ENCODE results near the gene MED17. TPM values are rescaled to one million over a fixed set of nuclear protein-coding genes. Genes with fewer than 3 reads are reported as not detected.

The MED17 gene
- polyA plus RNA-seq, 1 of the 3 experiments (the other 2 are of a cell fraction) = 19.3 TPM

DNA sequence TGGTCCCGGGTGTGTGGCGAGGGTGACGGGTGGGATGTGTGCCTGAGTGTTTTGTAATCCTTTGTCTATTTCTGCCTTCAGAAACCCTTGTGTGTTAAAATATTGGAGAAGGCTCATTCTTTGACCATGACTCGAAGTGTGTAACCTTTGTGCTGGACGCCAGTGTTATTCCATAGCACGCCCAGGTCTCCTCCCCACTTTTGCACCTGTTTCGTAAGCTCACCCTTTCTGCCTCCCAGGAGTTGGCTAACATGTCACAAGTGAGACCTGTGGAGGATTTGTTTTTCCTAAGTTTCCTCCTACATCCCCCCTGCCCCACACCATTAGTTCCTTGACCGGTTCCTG, 42.2 kb upstream of the MED17 start (continued):
- TF ChIP-seq, protein P1, sequence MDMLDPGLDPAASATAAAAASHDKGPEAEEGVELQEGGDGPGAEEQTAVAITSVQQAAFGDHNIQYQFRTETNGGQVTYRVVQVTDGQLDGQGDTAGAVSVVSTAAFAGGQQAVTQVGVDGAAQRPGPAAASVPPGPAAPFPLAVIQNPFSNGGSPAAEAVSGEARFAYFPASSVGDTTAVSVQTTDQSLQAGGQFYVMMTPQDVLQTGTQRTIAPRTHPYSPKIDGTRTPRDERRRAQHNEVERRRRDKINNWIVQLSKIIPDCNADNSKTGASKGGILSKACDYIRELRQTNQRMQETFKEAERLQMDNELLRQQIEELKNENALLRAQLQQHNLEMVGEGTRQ (IDR thresholded peaks at IDR 0.05; ENCODE audit: borderline replicate concordance, low read depth, low read length) = no peak
- TF ChIP-seq NFIC (IDR thresholded peaks at IDR 0.05; ENCODE audit: borderline replicate concordance) = no peak
- TF ChIP-seq RAD21 (IDR thresholded peaks at IDR 0.05; ENCODE audit: low read length) = no peak
- no peak for TF ChIP-seq SMC3 (IDR thresholded peaks at IDR 0.05; ENCODE audit: low read depth, low read length)

DNA sequence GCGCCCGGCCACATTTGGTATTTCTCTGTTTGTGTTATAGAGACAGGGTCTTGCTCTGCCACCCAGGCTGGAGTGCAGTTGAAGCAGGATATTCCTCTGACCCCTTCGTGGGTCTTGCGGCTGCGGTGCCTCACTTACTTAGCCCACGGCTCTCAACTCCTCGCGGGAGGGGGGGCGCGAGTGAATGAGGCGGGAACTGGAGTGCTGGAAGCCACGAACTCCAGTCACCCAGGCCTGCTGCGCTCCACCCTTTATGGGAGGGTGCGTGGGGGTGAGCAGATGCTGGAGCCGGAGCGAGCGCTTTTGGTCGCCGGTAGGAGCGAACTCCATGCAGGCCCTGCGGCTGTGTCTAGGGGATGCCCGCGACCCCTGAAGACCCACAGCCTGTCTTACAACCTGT, 40.8 kb upstream of the MED17 start:
- ChIA-PET POLR2A (no interaction called here), CTCF (no interaction called here)
- Histone ChIP-seq H3K9ac (no peak overlapping the region), H3F3A (replicated peaks; ENCODE audit: insufficient read depth) (peaks cover 13% of the 10 kb centered on the region), H3K9me2 (no peaks in the 10 kb centered on the region), H3K4me3 (ENCODE audit: low read depth in 2 of 2, low read length in 1 of 2) (no peak overlapping the region), H3K79me2 (ENCODE audit: insufficient read depth) (peaks cover 45% of the 10 kb centered on the region), H2AFZ (ENCODE audit: low read depth) (no peak overlapping the region), H3K9me3 (no peaks in the 10 kb centered on the region), H3K4me2 (no peak overlapping the region), H4K20me1 (ENCODE audit: insufficient read depth) (peaks cover 22% of the 10 kb centered on the region), H3K4me1 (ENCODE audit: control insufficient read depth in 1 of 2, insufficient read depth in 2 of 2, low read depth in 1 of 2, low read length in 1 of 2) (peaks cover 0 to 4% of the 10 kb centered on the region in 2 experiments; a peak in 2 of 4 replicates), H3K36me3 (replicated peaks in 1 of 2; ENCODE audit: control insufficient read depth in 1 of 2, insufficient read depth in 2 of 2, low read length in 1 of 2) (peaks cover 17 to 29% of the 10 kb centered on the region in 2 experiments), H3K27me3 (ENCODE audit: insufficient read depth) (no peaks in the 10 kb centered on the region), H3K27ac (ENCODE audit: low read depth in 2 of 2, low read length in 1 of 2) (no peak overlapping the region)
- 94% methylated on average over 18 of the region's 23 CpGs for WGBS (ENCODE audit: low lambda C conversion rate)
- DNase-seq = no peak
- TF ChIP-seq YY1 (IDR thresholded peaks at IDR 0.05; ENCODE audit: low read depth) (no peak), SIN3A (IDR thresholded peaks at IDR 0.05; ENCODE audit: borderline replicate concordance, low read depth, low read length) (no peak), EP300 (IDR thresholded peaks at IDR 0.05; ENCODE audit: borderline replicate concordance in 1 of 2, low read depth in 1 of 2, low read length in 1 of 2) (no peak), CHD2 (IDR thresholded peaks at IDR 0.05; ENCODE audit: low read length, partially characterized antibody) (no peak), JUND (IDR thresholded peaks at IDR 0.05) (no peak), TCF12 (IDR thresholded peaks at IDR 0.05) (no peak), MXI1 (IDR thresholded peaks at IDR 0.05; ENCODE audit: low read depth, low read length) (no peak), RXRA (IDR thresholded peaks at IDR 0.05; ENCODE audit: borderline replicate concordance, low read depth) (no peak), RFX5 (IDR thresholded peaks at IDR 0.05; ENCODE audit: low read length) (no peak), TEAD4 (IDR thresholded peaks at IDR 0.05; ENCODE audit: borderline replicate concordance, insufficient read depth) (no peak), NRF1 (IDR thresholded peaks at IDR 0.05; ENCODE audit: low read depth, low read length) (no peak)
- TF ChIP-seq, protein P2, sequence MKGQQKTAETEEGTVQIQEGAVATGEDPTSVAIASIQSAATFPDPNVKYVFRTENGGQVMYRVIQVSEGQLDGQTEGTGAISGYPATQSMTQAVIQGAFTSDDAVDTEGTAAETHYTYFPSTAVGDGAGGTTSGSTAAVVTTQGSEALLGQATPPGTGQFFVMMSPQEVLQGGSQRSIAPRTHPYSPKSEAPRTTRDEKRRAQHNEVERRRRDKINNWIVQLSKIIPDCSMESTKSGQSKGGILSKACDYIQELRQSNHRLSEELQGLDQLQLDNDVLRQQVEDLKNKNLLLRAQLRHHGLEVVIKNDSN (IDR thresholded peaks at IDR 0.05; ENCODE audit: borderline replicate concordance, low read depth) = no peak
- TF ChIP-seq, protein P3, sequence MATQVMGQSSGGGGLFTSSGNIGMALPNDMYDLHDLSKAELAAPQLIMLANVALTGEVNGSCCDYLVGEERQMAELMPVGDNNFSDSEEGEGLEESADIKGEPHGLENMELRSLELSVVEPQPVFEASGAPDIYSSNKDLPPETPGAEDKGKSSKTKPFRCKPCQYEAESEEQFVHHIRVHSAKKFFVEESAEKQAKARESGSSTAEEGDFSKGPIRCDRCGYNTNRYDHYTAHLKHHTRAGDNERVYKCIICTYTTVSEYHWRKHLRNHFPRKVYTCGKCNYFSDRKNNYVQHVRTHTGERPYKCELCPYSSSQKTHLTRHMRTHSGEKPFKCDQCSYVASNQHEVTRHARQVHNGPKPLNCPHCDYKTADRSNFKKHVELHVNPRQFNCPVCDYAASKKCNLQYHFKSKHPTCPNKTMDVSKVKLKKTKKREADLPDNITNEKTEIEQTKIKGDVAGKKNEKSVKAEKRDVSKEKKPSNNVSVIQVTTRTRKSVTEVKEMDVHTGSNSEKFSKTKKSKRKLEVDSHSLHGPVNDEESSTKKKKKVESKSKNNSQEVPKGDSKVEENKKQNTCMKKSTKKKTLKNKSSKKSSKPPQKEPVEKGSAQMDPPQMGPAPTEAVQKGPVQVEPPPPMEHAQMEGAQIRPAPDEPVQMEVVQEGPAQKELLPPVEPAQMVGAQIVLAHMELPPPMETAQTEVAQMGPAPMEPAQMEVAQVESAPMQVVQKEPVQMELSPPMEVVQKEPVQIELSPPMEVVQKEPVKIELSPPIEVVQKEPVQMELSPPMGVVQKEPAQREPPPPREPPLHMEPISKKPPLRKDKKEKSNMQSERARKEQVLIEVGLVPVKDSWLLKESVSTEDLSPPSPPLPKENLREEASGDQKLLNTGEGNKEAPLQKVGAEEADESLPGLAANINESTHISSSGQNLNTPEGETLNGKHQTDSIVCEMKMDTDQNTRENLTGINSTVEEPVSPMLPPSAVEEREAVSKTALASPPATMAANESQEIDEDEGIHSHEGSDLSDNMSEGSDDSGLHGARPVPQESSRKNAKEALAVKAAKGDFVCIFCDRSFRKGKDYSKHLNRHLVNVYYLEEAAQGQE (IDR thresholded peaks at IDR 0.05; ENCODE audit: low read depth, low read length) = no peak
